HG02840 (cell line): ENCODE measurements around the gene STING1.
"Not testable (repeated sequence)": the region's sequence is repeated elsewhere in the genome, so short reads cannot be mapped to it uniquely, and the experiment has no call there.

Experiments used
- ATAC-seq: cut with Tn5 transposase; IDR thresholded peaks from one replicate; pipeline ENCODE4 v1.9.1; 2021; ENCODE audit warnings: mild to moderate bottlenecking, moderate library complexity, moderate number of reproducible peaks; ENCODE audit not compliant: unreplicated experiment, low FRiP score

STING1 gene

DNA sequence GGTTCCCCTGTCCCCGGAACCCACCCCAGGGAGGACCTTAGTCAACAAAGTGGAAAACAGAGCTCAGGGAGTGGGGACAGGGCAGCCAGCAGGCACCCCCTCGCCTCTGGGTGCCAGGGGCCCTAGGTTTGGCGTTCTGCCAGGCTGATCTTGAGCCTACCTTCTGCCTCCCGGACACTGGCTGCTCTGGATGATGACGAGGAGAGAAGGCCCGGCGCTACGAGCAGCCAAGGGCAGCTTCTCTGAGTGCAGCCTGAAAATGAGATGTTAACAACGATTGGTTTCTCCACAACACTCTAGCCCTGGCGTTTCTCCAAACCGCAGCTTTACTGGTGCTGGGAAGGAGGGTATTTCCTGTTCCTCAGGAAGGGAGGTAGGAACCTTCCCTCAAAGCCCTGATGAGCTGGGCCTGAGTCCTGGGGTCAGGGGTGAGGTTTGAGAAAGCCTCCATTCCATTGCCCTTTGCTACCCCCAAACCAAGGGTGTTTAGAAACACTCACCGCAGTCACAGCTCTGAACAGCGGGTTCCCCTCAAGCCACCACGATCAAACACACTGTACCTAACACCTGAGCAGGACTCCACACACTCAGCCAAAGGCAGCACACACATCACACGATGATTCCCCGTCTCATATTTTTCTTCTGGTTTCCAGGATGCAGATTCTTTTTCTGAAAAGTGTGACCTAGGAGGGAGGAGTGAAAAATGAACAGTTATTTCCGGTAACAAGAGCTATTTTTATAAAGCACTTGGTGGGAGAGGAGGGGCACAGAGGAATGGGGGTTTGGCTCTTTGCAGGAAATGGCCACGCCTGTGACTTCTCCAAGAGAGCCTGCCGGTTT, at the start of gene STING1:
STING1 (minus strand) TSS at position 709 of the 840 bp plus-strand sequence. CDS start 1,054 bp downstream, outside the sequence.
- no peak for ATAC-seq

DNA sequence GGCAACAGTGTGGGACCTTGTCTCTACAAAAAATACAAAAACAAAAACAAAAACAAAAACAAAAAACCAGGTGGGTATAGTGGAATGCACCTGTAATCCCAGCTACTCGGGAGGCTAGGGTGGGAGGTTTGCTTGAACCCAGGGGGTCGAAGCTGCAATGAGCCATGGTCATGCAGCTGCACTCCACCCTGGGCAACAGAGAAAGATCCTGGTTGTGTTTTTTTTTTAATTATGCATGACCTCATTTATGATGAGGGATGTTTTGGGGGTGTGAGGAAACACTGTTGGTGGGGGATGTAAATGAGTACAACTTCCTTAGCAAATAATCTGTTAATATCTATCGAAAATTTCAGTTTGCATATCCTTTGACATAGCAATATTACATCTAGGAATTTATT, 49.2 kb upstream of the STING1 start:
- ATAC-seq: no peak

DNA sequence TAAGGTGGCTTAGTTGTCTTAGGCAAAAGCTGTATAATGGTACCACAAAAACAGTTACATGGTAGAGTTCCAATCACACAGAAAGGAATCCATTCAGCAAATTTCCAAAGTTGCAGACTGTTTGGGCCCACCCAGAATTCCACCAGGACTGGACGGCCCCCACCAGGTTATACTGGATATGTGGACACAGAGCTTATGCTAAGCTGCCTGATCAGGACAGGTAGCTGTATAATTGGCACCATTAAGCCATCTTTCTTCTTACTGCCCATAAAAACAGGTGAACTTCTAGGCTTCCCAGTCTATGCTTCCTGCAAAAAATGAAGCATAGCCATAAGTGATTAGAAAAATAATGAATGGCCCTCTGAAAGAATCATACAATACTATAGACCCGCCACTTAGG, 47.5 kb upstream of the STING1 start:
- not testable (repeated sequence) for ATAC-seq

DNA sequence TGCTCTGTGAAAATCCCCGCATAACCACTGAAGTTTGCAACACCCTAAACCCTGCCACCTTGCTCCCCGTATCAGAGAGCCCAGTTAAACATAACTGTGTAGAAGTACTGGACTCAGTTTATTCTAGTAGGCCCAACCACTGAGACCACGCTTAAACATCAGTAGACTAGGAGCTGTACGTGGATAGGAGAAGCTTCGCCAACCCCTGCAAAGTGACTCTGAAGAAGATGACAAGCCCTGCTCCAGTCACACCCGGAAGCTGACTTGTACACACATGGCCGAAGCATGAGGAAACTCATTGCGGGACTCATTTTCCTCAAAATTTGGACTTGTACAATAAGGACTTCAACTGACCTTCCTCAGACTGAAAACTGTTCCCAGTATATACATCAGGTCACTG, 46.1 kb upstream of the STING1 start:
- not testable (repeated sequence) for ATAC-seq

DNA sequence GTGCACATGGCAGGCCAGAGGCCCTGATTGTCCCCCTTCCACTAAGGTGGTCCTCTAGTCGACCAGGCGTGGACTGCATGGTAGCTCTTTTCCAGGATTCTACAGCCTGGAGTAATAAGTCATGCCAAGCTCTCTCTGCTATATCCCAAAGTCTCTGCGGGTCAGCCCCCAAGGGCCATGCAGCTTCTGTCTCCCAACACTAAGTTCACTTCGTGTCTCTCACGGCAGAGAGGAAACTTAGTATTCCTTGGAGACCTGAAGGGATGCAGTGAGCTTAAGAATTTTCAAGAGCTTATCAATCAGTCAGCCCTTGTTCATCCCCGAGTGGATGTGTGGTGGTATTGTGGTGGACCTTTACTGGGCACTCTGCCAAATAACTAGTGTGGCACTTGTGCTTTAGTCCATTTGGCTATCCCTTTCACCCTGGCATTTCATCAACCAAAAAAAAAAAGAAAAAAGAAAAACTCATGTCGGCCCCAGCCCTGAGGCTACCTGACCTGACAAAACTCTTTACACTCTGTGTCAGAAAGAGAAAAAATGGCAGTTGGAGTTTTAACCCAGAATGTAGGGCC, 45.4 kb upstream of the STING1 start:
- not testable (repeated sequence) for ATAC-seq

DNA sequence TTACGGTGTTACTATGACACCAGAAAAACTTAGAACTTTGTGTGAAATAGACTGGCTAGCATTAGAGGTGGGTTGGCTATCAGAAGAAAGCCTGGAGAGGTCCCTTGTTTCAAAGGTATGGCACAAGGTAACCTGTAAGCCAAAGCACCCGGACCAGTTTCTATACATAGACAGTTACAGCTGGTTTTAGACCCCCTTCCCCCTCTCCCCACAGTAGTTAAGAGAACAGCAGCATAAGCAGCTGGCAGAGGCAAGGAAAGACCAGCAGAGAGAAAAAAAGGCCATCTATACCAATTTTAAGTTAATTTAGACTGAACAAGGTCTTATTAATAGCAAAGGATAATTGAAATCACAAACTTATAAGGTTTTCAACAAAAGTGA, 44.5 kb upstream of the STING1 start:
- ATAC-seq: not testable (repeated sequence)

DNA sequence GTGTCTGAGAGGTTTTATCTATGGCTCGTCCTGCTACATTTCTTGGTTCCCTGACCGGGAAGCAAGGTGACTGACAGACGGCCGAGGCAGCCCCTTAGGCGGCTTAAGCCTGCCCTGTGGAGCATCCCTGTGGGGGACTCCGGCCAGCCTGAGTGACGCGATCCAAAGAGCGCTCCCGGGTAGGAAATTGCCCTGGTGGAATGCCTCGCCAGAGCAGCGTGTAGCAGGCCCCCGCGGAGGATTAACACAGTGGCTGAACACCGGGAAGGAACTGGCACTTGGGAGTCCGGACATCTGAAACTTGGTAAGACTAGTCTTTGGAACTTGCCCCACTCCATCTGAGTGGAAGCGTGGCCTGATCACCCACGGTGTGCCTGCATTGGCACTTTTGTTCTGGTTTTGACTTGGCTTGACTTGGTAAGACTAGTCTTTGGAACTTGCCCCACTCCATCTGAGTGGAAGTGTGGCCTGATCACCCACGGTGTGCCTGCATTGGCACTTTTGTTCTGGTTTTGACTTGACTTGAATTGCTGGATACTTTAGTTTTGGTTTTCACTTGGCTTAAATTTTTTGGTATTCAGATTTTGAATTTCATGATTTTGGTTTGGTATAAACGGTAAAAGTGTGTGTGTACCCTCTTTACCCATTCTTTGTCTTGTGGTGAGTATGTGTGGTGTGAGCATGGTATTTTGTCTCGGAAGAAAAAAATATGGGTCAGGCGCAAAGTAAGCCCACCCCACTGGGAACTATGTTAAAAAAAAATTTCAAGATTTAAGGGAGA, 43.9 kb upstream of the STING1 start:
- ATAC-seq: not testable (repeated sequence)

DNA sequence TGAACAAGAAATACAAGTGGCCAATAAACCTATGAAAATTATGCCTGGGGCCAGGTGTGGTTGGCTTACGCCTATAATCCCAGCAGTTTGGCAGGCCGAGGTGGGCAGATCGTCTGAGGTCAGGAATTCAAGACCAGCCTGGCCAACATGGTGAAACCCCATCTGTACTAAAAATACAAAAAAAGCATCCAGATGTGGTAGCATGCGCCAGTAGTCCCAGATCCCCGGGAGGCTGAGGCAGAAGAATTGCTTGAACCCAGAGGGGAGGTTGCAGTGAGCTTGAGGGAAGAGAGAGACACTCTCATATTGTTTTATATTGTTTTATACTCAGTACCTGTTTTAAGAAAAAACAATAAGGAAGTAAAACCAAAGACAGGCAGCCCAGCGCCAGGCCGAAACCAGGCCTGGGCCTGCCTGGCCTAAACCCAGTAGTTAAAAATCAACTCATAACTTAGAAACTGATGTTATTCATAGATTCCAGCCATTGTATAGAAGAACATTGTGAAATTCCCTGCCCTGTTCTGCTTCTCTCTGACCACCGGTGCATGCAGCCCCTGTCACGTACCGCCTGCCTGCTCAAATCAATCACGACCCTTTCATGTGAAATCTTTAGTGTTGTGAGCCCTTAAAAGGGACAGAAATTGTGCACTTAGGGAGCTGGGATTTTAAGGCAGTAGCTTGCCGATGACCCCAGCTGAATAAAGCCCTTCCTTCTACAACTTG, 43.2 kb upstream of the STING1 start:
- ATAC-seq: peak; percentile 50

DNA sequence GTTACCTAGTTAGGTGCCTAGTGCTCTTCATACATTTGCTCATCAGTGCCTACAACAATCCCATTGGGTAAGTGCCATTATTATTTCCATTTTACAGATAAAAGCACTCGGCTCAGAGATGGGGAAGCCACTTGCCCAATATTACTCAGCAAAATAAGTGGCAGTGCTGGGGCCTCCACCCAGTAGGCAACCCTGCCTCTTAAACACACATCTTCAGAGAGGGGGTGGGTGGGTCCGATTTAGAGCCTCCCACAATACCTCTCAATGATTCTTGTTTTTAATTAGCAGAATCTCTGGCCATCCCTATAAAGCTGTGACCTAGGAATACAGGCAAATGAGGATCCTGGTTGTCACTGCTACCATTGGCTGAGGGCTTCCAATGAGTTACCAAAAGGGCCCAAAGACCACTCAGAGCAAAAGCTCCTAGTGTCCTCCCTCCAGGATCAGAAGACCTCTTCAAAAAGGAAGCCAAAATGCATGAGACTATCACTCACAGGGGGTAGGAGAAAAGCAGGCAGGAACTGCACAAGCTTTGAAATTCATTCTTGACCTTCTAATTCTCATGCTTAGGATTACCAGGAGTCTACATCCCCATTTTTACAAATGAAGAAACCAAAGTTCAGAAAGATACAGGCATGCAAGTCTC, 42.5 kb upstream of the STING1 start:
- peak; percentile 33 for ATAC-seq

DNA sequence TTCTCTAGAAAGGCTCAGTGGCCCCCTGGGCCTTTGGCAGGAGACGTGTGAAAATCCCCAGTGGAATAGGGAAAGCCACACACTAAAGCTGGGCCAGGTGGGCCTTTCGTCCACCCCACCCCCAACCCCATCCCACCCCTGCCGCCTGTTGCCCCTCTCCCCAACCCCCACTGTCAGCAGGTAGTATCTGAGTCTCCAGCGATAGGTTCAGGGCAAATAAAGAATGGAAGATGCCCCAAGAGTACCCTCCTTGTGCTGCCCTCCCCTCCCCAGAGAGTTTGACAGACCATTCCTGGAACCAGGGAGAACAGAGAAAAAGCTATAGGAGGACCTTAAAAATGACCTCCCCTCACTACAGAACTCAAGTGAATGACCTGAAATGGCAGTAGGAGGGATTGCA, 41.9 kb upstream of the STING1 start:
- no peak for ATAC-seq

DNA sequence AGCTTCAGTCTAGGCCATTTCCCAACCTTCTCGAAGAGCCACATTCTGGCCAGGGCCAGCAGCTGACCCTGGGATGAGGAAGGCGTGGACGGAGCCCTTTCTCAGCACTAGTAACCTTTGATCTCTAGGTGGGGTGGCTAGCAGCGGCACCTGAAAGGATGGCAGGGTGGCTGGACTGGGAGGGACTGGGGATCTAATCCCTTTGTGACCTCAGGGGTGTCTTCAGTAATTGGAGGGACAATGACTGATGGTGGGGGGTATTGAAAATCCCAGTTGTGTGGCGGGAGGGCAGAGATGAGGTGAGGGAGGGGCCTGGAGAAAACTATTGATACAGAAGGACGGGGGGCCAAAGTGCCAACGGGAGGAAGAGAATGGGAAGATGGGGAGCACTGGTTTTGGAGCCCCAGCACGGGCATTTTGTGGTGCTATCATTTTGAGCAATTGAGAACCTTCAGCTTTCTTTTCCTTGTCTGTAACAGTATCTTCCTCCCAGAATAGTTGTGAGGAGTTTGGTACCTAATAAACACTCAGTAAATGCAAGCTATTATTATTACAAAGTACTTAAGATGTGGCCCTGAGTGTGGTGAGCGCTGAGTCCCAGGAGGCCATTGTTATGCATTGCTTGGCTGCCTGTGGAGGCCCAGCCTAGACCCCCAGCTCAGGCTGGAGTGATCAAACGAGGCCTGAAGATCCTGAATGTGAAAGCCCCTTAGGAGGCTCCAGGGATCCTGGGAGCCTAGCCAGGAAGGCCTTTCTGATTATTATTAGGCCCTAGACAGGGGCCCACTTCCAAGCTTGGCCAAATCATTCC, 41.3 kb upstream of the STING1 start:
- no peak for ATAC-seq

DNA sequence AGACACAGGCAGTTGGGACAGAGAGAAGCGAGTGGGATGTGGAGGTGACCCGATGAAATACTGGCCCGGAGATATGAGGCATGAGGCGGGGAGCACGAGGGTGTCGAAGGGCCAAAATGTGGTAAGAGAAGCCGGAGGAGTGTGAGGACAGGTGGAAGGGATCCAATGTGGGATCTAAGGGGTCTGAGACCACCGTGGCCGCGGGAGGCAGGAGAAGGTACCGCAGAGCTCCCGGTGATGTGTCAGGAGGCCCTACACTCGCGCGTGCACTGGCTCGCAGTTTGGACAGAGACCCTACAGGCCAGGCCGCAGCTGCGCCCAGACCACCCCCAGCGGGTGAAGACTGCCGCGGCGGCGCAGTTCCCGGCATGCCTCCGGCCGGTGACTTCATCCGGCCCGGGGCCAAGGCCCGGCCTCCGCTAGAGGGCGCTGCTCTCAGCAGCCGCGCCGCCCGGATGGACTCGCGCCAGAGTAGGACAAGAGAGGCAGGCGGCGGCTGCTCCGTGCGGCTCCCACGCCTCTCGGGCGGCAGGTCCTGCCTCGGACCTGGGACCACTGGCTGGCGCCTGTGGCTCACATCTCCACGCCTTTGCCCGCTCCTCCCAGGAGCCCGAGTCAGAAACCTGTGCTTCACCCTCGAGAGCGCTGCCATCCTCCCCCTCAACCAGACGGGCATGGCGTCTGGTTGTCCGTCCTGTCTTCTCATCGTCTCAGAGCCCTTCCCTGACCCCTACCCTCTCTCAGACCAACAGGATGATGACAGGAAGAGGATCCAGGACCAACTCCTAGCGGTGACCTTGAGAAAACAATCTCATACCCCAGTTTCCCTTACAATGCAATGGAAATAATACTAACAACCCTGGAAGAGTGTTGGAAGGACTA, 35.4 kb upstream of the STING1 start:
- ATAC-seq: peak; percentile 85

DNA sequence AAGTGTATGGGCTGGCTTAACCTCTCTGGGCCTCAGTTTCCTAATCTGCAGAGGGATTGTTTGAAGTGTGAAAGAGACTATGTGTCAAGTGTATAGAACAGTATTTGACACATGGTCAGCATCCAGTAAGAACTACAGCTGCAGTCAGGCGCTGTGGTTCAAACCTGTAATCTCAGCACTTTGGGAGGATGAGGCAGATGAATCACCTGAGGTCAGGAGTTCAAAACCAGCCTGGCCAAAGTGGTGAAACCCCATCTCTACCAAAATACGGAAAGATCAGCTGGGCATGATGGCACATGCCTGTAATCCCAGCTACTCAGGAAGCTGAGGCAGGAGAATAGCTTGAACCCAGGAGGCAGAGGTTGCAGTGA, 31.9 kb upstream of the STING1 start:
- no peak for ATAC-seq

DNA sequence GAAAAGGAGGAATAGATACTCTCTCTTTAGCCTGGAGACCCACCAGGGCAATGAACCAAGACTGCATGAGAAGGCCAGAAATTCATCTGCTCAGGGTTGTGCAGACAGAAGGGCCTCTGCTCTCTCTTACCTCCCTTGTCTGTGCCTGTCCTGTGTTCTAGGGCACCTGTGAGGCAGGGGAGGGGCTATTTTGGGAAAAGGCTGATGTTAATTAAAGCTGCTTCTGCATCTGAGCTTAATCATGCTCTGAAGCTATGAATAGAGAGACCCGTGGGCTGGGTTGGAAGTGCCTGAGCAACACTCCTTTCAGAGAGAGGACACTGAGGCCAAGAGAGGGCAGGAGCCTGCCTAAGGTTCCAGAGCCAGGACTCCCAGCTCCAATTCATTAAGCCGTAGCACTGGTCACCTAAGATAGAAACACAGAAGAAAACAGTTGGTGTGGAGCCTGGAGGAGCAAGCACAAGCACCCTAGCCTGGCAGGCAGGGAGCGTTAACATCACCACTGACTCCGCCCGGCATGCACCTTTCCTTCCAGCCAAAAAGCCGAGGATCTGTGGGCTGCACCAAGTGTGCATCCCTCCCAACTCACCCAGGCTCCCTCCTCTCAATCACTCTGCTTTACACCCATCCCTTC, 31.4 kb upstream of the STING1 start:
- no peak for ATAC-seq

DNA sequence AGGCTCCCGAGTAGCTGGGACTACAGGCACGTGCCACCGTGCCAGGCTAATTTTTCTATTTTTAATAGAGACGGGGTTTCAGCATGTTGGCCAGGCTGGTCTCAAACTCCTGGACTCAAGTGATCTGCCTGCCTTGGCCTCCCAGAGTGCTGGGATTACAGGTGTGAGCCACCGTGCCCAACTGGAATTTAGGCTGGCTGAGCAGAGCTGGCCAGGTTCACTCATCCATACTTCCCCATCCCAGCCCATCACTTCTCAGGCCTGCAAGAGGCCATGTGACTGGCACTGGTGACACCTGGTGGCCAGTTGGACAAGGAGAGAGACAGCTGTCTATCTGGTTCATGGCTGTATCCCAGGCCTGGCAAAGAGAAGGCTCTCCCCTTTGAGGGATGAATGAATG, 30.9 kb upstream of the STING1 start:
- ATAC-seq: not testable (repeated sequence)

DNA sequence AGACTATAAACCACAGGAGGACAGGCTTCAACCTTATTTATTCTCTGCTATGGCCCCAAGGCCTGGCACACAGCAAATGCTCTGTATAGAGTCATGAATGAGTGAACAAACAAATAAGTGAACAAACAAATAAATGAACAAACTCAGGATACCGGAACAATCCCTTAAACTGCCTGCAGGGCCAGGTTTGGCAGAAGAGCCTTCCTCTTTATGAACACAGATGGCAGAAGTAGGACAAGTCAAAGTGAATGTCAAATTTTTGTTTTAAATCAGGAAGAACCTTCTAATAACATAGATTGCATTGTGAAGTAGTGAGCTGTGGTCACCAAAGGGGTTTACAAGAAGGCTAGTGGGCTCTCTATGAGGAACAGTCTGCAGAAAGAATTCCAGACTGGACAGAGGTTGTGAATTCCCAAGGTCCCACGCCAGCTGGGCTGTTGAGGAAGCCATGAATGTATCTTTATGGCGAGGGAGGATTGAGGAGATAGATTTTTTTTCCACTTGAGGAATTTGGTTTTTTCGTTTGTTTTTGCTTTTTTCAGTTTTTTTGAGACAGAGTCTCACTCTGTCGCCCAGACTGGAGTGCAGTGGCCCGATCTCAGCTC, 30.3 kb upstream of the STING1 start:
- ATAC-seq: no peak

DNA sequence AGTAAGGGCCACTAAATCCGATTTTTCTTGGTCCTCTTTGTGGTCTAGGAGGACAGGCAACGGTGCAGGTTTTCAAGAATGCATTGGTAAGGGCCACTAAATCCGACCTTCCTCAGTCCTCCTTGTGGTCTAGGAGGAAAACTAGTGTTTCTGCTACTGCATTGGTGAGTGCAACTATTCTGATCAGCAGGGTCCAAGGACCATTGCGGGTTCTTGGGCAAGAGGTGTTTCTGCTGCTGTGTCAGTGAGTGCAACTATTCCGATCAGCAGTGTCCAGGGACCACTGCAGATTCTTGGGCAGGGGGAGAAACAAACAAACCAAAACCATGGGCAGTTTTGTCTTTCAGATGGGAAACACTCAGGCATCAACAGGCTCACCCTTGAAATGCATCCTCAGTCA, 22.2 kb upstream of the STING1 start:
- ATAC-seq: not testable (repeated sequence)

DNA sequence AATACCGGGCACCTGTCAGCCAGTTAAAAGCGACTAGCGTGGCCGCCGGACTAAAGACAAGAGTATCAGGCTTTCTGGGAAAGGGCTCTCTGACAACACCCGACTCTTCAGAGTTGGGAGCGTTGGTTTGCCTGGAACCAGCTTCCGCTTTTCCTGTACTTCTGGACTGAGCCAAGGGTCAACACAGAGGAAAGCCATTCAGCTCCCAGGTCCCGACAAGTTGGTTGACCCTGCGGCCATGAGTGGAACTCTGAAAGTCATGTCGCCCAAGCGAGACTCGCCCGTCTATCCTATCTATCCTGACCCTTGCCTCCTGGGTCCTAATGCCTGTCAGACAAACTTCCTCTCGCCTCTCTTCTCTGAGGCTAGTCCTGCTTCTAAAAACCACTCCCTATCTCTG, 21.3 kb upstream of the STING1 start:
- ATAC-seq: not testable (repeated sequence)
